Epithelial cell of umbilical artery (primary cell): Measurements from ENCODE around the gene ZNF658. TPM values are rescaled to one million over a fixed set of nuclear protein-coding genes. Genes with fewer than 3 reads are reported as not detected.

Experiments
- total RNA-seq: library from RNA; depleted of rRNA; stranded (reverse); fragments of >200 nt; gene quantifications from 2 replicates; pipeline ENCODE4 v1.2.3, GENCODE V29; 2014

Gene ZNF658
- total RNA-seq: 2.9 and 5.3 TPM in 2 replicates

GRCh38 chr9:66900490-66901131 is at the start of gene ZNF658:
Gene ZNF658, plus strand, starts transcription at chr9:66900725. Its CDS starts 2,837 bp downstream, at chr9:66903562.

Other genes with a start within 250 kb of the ZNF658 start
- not detected in 2 replicates for gene SPATA31A3, start 91.8 kb downstream of the ZNF658 start, total RNA-seq